ENCODE measurements around the gene RFX5.

Gene RFX5

GRCh38 chr1:151312411-151312810 lies 34.6 kb downstream of the RFX5 start:
- H3K79me1 ChIP-seq (replicated peaks; ENCODE audit: low read length, poor library complexity, severe bottlenecking), result peaks cover 27% of the 10 kb centered on the region
- no peak overlapping the region for H3K4me2 ChIP-seq (ENCODE audit: low read length, poor library complexity, severe bottlenecking)
- no peak overlapping the region for H2BK5ac ChIP-seq (ENCODE audit: low read depth, low read length, poor library complexity, severe bottlenecking)
- H3K27ac ChIP-seq (ENCODE audit: low read length, poor library complexity, severe bottlenecking), result peak overlapping the region; percentile 89
- peak overlapping the region in 1 of 2 experiments; percentile 10 for H2BK12ac ChIP-seq (ENCODE audit: low read length in 2 of 2)
- no peak overlapping the region for H3K14ac ChIP-seq (ENCODE audit: low read length in 2 of 2)
- H3K27me3 ChIP-seq (ENCODE audit: control insufficient read depth in 1 of 2, insufficient read depth in 1 of 2, low read length in 2 of 2), result no peaks in the 10 kb centered on the region
- peak; percentile 59 for DNase-seq
- H3K36me3 ChIP-seq (ENCODE audit: control insufficient read depth in 1 of 2, insufficient read depth in 2 of 2, low read depth in 1 of 2, low read length in 2 of 2), result peaks cover 32 to 51% of the 10 kb centered on the region in 2 experiments
- no peak overlapping the region for H2BK15ac ChIP-seq (ENCODE audit: low read depth, poor library complexity, severe bottlenecking)
- H3K9ac ChIP-seq (ENCODE audit: low read length), result peak overlapping the region; percentile 86
- no peak overlapping the region for H3K4ac ChIP-seq (ENCODE audit: low read depth in 1 of 2, low read length in 2 of 2)
- no peak overlapping the region for H2BK120ac ChIP-seq (ENCODE audit: low read depth, low read length)
- H2AK5ac ChIP-seq (ENCODE audit: low read length, severe bottlenecking), result no peak overlapping the region
- 90% methylated on average over 3 of the region's 4 CpGs for WGBS
- peaks cover 30% of the 10 kb centered on the region for H3K4me1 ChIP-seq (ENCODE audit: control insufficient read depth, insufficient read depth, low read depth, low read length)
- H4K8ac ChIP-seq (ENCODE audit: low read length), result no peak overlapping the region
- no peaks in the 10 kb centered on the region for H3K9me3 ChIP-seq (ENCODE audit: control insufficient read depth, low read length)
- H3K18ac ChIP-seq (ENCODE audit: low read depth in 1 of 2, low read length in 2 of 2), result no peak overlapping the region
- no peak overlapping the region for H4K91ac ChIP-seq (ENCODE audit: low read length)
- peak overlapping the region in 1 of 2 experiments; percentile 48 for H3K4me3 ChIP-seq (ENCODE audit: insufficient read depth in 1 of 2, low read depth in 1 of 2, low read length in 2 of 2)
- no peak overlapping the region for H3K23ac ChIP-seq (ENCODE audit: low read length in 2 of 2)
- no peak overlapping the region for H2AFZ ChIP-seq (ENCODE audit: low read depth, low read length)

DNA sequence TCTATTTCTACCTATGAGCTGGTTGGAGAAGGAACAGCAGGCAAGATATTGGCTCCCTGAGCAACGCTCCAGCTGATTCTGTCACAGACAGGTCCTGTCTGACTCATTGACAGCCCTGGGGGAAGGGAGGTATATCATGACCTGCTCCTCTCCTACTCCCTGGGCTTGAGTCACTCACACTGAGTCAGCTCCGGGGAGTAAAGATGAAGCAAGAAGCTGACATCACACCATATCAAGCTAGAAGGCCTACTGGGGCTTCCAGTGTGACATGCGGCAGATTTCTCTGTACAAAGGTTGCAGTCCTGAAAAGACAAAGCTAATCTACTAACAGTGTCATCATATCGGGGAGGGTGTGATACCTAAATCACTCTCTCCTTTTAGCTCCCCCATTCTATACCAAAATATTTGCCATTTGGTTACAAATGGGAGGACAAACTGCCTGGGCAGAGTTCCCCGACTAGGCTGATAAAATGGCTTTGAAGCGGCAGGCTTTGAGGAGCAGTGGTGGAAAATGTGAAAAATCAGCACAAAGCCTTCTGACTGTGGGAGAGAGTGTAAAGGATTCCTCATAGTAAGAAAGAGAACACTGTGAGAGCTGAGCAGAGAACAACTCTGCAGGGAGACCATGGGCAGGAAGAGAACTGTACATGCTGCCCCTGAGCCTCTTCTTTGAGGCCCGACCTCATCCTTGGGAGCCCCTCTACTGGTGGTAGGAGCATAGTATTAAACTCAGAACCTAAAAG lies 35.3 kb downstream of the RFX5 start:
- peak; percentile 100 for DNase-seq
- Histone ChIP-seq H3K9me3 (ENCODE audit: control insufficient read depth, low read length) (no peaks in the 10 kb centered on the region), H3K36me3 (ENCODE audit: control insufficient read depth in 1 of 2, insufficient read depth in 2 of 2, low read depth in 1 of 2, low read length in 2 of 2) (peaks cover 29 to 55% of the 10 kb centered on the region in 2 experiments), H2BK120ac (ENCODE audit: low read depth, low read length) (peak overlapping the region; percentile 59), H2AK5ac (ENCODE audit: low read length, severe bottlenecking) (peak overlapping the region; percentile 49), H2BK15ac (ENCODE audit: low read depth, poor library complexity, severe bottlenecking) (no peak overlapping the region), H3K79me1 (replicated peaks; ENCODE audit: low read length, poor library complexity, severe bottlenecking) (peaks cover 27% of the 10 kb centered on the region), H2AFZ (ENCODE audit: low read depth, low read length) (no peak overlapping the region), H4K91ac (ENCODE audit: low read length) (no peak overlapping the region), H2BK12ac (ENCODE audit: low read length in 2 of 2) (peak overlapping the region in 1 of 2 experiments; percentile 9), H3K4me2 (ENCODE audit: low read length, poor library complexity, severe bottlenecking) (no peak overlapping the region), H3K14ac (ENCODE audit: low read length in 2 of 2) (no peak overlapping the region), H3K27me3 (ENCODE audit: control insufficient read depth in 1 of 2, insufficient read depth in 1 of 2, low read length in 2 of 2) (no peaks in the 10 kb centered on the region), H2BK5ac (ENCODE audit: low read depth, low read length, poor library complexity, severe bottlenecking) (no peak overlapping the region), H3K23ac (ENCODE audit: low read length in 2 of 2) (no peak overlapping the region), H3K4me1 (ENCODE audit: control insufficient read depth, insufficient read depth, low read depth, low read length) (peaks cover 30% of the 10 kb centered on the region), H3K4ac (ENCODE audit: low read depth in 1 of 2, low read length in 2 of 2) (peak overlapping the region in 1 of 2 experiments; percentile 64), H3K18ac (ENCODE audit: low read depth in 1 of 2, low read length in 2 of 2) (peak overlapping the region; percentile 17 to 44), H3K27ac (ENCODE audit: low read length, poor library complexity, severe bottlenecking) (peak overlapping the region; percentile 89), H4K8ac (ENCODE audit: low read length) (no peak overlapping the region), H3K4me3 (ENCODE audit: insufficient read depth in 1 of 2, low read depth in 1 of 2, low read length in 2 of 2) (peak overlapping the region in 1 of 2 experiments; percentile 48), H3K9ac (ENCODE audit: low read length) (peak overlapping the region; percentile 86)
- 27% methylated on average over 7 of the region's 7 CpGs for WGBS

DNA sequence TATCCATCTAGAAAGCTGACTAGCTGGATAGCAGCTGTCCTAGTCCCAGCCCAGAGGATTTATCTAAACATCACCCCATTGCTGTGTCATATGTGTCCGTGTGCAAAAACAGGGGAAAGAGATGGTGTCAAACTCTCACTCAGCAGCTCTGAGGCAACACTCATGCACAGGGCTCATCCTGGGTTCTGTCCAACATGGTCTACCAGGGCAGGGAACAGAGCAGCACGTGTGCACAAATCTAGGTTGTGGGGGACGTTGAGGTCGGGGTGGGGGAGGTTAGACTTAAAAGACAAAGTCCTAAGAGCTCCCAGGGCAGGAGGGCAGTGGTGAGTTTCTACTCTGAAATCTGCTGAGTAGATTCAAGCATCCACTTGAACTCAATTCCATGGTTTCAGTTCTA lies 36.0 kb downstream of the RFX5 start:
- peak overlapping the region; percentile 10 for H2AK5ac ChIP-seq (ENCODE audit: low read length, severe bottlenecking)
- no peaks in the 10 kb centered on the region for H3K9me3 ChIP-seq (ENCODE audit: control insufficient read depth, low read length)
- H3K18ac ChIP-seq (ENCODE audit: low read depth in 1 of 2, low read length in 2 of 2), result peak overlapping the region in 1 of 2 experiments; percentile 1
- no peak overlapping the region for H4K91ac ChIP-seq (ENCODE audit: low read length)
- no peak overlapping the region for H4K8ac ChIP-seq (ENCODE audit: low read length)
- H3K27me3 ChIP-seq (ENCODE audit: control insufficient read depth in 1 of 2, insufficient read depth in 1 of 2, low read length in 2 of 2), result no peaks in the 10 kb centered on the region
- H2BK15ac ChIP-seq (ENCODE audit: low read depth, poor library complexity, severe bottlenecking), result no peak overlapping the region
- no peak overlapping the region for H3K23ac ChIP-seq (ENCODE audit: low read length in 2 of 2)
- peak; percentile 55 for DNase-seq
- H2BK12ac ChIP-seq (ENCODE audit: low read length in 2 of 2), result no peak overlapping the region
- H3K27ac ChIP-seq (ENCODE audit: low read length, poor library complexity, severe bottlenecking), result peak overlapping the region; percentile 64
- peaks cover 25% of the 10 kb centered on the region for H3K79me1 ChIP-seq (replicated peaks; ENCODE audit: low read length, poor library complexity, severe bottlenecking)
- H3K14ac ChIP-seq (ENCODE audit: low read length in 2 of 2), result peak overlapping the region in 1 of 2 experiments; percentile 86
- H2BK5ac ChIP-seq (ENCODE audit: low read depth, low read length, poor library complexity, severe bottlenecking), result no peak overlapping the region
- H3K4ac ChIP-seq (ENCODE audit: low read depth in 1 of 2, low read length in 2 of 2), result no peak overlapping the region
- H3K4me1 ChIP-seq (ENCODE audit: control insufficient read depth, insufficient read depth, low read depth, low read length), result peaks cover 30% of the 10 kb centered on the region
- H2BK120ac ChIP-seq (ENCODE audit: low read depth, low read length), result no peak overlapping the region
- peak overlapping the region; percentile 73 for H3K9ac ChIP-seq (ENCODE audit: low read length)
- WGBS, result 75% methylated on average over 4 of the region's 4 CpGs
- peaks cover 31 to 55% of the 10 kb centered on the region in 2 experiments for H3K36me3 ChIP-seq (ENCODE audit: control insufficient read depth in 1 of 2, insufficient read depth in 2 of 2, low read depth in 1 of 2, low read length in 2 of 2)
- H3K4me3 ChIP-seq (ENCODE audit: insufficient read depth in 1 of 2, low read depth in 1 of 2, low read length in 2 of 2), result peak overlapping the region in 1 of 2 experiments; percentile 30
- H2AFZ ChIP-seq (ENCODE audit: low read depth, low read length), result no peak overlapping the region
- H3K4me2 ChIP-seq (ENCODE audit: low read length, poor library complexity, severe bottlenecking), result no peak overlapping the region

DNA sequence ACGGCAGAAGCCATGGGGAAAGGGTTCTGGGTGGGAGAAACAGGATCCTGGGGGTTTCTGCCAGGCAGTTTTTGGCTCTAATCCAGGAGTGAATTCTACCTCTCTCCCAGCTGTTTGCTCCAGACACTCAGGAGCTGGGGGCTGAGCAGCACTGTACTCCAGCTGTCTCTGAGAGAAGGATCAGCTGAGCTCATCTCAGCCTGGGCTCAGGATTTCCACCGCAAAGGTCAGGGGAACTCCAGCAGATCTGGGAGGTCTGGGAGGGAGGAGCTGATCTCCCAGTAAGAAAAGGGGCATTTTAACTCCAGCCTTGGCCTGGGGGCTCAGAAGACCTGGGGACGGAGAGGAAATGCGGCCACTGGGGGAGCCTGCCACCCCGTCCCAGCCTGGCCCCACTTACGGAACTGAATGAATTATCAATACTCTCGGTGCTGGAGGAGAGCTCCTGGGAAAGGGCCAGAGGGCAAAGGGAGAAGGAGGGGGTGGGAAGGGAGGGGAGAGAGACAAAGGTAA lies 37.2 kb downstream of the RFX5 start:
- H3K79me1 ChIP-seq (replicated peaks; ENCODE audit: low read length, poor library complexity, severe bottlenecking), result peaks cover 27% of the 10 kb centered on the region
- H3K9ac ChIP-seq (ENCODE audit: low read length), result peak overlapping the region; percentile 73
- peak overlapping the region in 1 of 2 experiments; percentile 30 for H3K4me3 ChIP-seq (ENCODE audit: insufficient read depth in 1 of 2, low read depth in 1 of 2, low read length in 2 of 2)
- no peak overlapping the region for H3K4ac ChIP-seq (ENCODE audit: low read depth in 1 of 2, low read length in 2 of 2)
- H3K27me3 ChIP-seq (ENCODE audit: control insufficient read depth in 1 of 2, insufficient read depth in 1 of 2, low read length in 2 of 2), result no peaks in the 10 kb centered on the region
- H2BK5ac ChIP-seq (ENCODE audit: low read depth, low read length, poor library complexity, severe bottlenecking), result no peak overlapping the region
- no peak overlapping the region for H3K23ac ChIP-seq (ENCODE audit: low read length in 2 of 2)
- no peak overlapping the region for H3K18ac ChIP-seq (ENCODE audit: low read depth in 1 of 2, low read length in 2 of 2)
- H3K4me1 ChIP-seq (ENCODE audit: control insufficient read depth, insufficient read depth, low read depth, low read length), result peaks cover 30% of the 10 kb centered on the region
- H2BK15ac ChIP-seq (ENCODE audit: low read depth, poor library complexity, severe bottlenecking), result no peak overlapping the region
- no peak overlapping the region for H2BK12ac ChIP-seq (ENCODE audit: low read length in 2 of 2)
- H4K91ac ChIP-seq (ENCODE audit: low read length), result no peak overlapping the region
- H3K36me3 ChIP-seq (ENCODE audit: control insufficient read depth in 1 of 2, insufficient read depth in 2 of 2, low read depth in 1 of 2, low read length in 2 of 2), result peaks cover 30 to 57% of the 10 kb centered on the region in 2 experiments
- 49% methylated on average over 7 of the region's 7 CpGs for WGBS
- H3K9me3 ChIP-seq (ENCODE audit: control insufficient read depth, low read length), result no peaks in the 10 kb centered on the region
- no peak overlapping the region for H3K14ac ChIP-seq (ENCODE audit: low read length in 2 of 2)
- no peak overlapping the region for H2BK120ac ChIP-seq (ENCODE audit: low read depth, low read length)
- H3K27ac ChIP-seq (ENCODE audit: low read length, poor library complexity, severe bottlenecking), result peak overlapping the region; percentile 78
- peak overlapping the region; percentile 21 for H2AK5ac ChIP-seq (ENCODE audit: low read length, severe bottlenecking)
- H4K8ac ChIP-seq (ENCODE audit: low read length), result no peak overlapping the region
- peak; percentile 94 for DNase-seq
- H2AFZ ChIP-seq (ENCODE audit: low read depth, low read length), result no peak overlapping the region
- H3K4me2 ChIP-seq (ENCODE audit: low read length, poor library complexity, severe bottlenecking), result peak overlapping the region; percentile 11

Data from mesenchymal stem cell (in vitro differentiated cells and primary cell).